Forelimb muscle (tissue), 1 donor: ENCODE data around the gene MERTK. TPM values are rescaled to one million over a fixed set of nuclear protein-coding genes. Genes with fewer than 3 reads are reported as not detected.
"Not testable (repeated sequence)": the region's sequence is repeated elsewhere in the genome, so short reads cannot be mapped to it uniquely, and the experiment has no call there.

Experiments used
- DNase-seq: peaks from one replicate; pipeline ENCODE4 v3.0.0-alpha.2; 2013; ENCODE audit warnings: low read depth
- polyA plus RNA-seq: library from polyadenylated mRNA; unstranded; fragments of 120-200 nt; gene quantifications from one replicate; pipeline ENCODE4 v1.2.1, GENCODE V29; 2013; ENCODE audit not compliant: insufficient read length

MERTK gene
- polyA plus RNA-seq, 1 donor, result 4.0 TPM

GRCh38 chr2:112040066-112040465, 141.7 kb downstream of the MERTK start:
- DNase-seq, result not testable (repeated sequence)

GRCh38 chr2:112041460-112041859, 143.1 kb downstream of the MERTK start:
- DNase-seq, result not testable (repeated sequence)

GRCh38 chr2:112045446-112046014, 147.1 kb downstream of the MERTK start:
- no peak for DNase-seq

- DNase-seq, result no peak
Measured at GRCh38 chr2:112046231-112046630, 147.8 kb downstream of the MERTK start.

- no peak for DNase-seq
Measured at GRCh38 chr2:112047537-112048235, 149.3 kb downstream of the MERTK start.

GRCh38 chr2:112048236-112048592, 149.8 kb downstream of the MERTK start:
- DNase-seq, result no peak

GRCh38 chr2:112048887-112049286, 150.5 kb downstream of the MERTK start:
- no peak for DNase-seq

GRCh38 chr2:112050316-112050715, 151.9 kb downstream of the MERTK start:
- DNase-seq, result no peak

GRCh38 chr2:112053917-112054846, 155.8 kb downstream of the MERTK start:
- no peak for DNase-seq

GRCh38 chr2:112054847-112055729, 156.7 kb downstream of the MERTK start, which contains the start of gene TMEM87B:
Gene TMEM87B (plus strand): TSS chr2:112055269. CDS start chr2:112055592, 323 bp downstream.
- peak; percentile 92 for DNase-seq

- DNase-seq, result peak; percentile 82
Measured at GRCh38 chr2:112055730-112056625, 157.6 kb downstream of the MERTK start.

GRCh38 chr2:112056626-112056987, 158.2 kb downstream of the MERTK start:
- no peak for DNase-seq

GRCh38 chr2:112059671-112060070, 161.3 kb downstream of the MERTK start:
- no peak for DNase-seq

GRCh38 chr2:112061299-112061698, 162.9 kb downstream of the MERTK start:
- DNase-seq, result no peak

GRCh38 chr2:112061840-112062239, 163.4 kb downstream of the MERTK start:
- no peak for DNase-seq

- DNase-seq, result no peak
Measured at GRCh38 chr2:112062894-112063293, 164.5 kb downstream of the MERTK start.

GRCh38 chr2:112065486-112065885, 167.1 kb downstream of the MERTK start:
- no peak for DNase-seq

GRCh38 chr2:112065966-112066365, 167.6 kb downstream of the MERTK start:
- DNase-seq, result no peak

GRCh38 chr2:112069794-112070193, 171.4 kb downstream of the MERTK start:
- not testable (repeated sequence) for DNase-seq

- no peak for DNase-seq
Measured at GRCh38 chr2:112073875-112074274, 175.5 kb downstream of the MERTK start.
